ENCODE data around the gene UTS2B.
A peak's percentile ranks its signal among the peaks of the same experiment; 100 is the strongest.

The UTS2B gene

GRCh38 chr3:191329654-191330529, at the start of gene UTS2B:
UTS2B (minus strand) TSS chr3:191330526; CDS start chr3:191282189, 48,337 bp downstream.
- peak; percentile 24 for DNase-seq

GRCh38 chr3:191380001-191380400, 49.7 kb upstream of the UTS2B start:
- DNase-seq, result no peak

GRCh38 chr3:191379446-191379845, 49.1 kb upstream of the UTS2B start:
- DNase-seq, result no peak

GRCh38 chr3:191378142-191378812, 48.0 kb upstream of the UTS2B start:
- DNase-seq, result no peak

GRCh38 chr3:191376516-191377141, 46.3 kb upstream of the UTS2B start:
- DNase-seq, result no peak

- no peak for DNase-seq
Measured at GRCh38 chr3:191373327-191373726, 43.0 kb upstream of the UTS2B start.

GRCh38 chr3:191372122-191372521, 41.8 kb upstream of the UTS2B start:
- no peak for DNase-seq

- no peak for DNase-seq
Measured at GRCh38 chr3:191369616-191370010, 39.3 kb upstream of the UTS2B start.

- DNase-seq, result no peak
Measured at GRCh38 chr3:191368755-191369615, 38.7 kb upstream of the UTS2B start.

GRCh38 chr3:191366675-191367074, 36.3 kb upstream of the UTS2B start:
- no peak for DNase-seq

GRCh38 chr3:191363221-191363620, 32.9 kb upstream of the UTS2B start:
- DNase-seq, result no peak

- peak; percentile 14 for DNase-seq
Measured at GRCh38 chr3:191362524-191363090, 32.3 kb upstream of the UTS2B start.

- no peak for DNase-seq
Measured at GRCh38 chr3:191362037-191362436, 31.7 kb upstream of the UTS2B start.

- no peak for DNase-seq
Measured at GRCh38 chr3:191361456-191361855, 31.1 kb upstream of the UTS2B start.

GRCh38 chr3:191360620-191361019, 30.3 kb upstream of the UTS2B start:
- DNase-seq, result no peak

GRCh38 chr3:191358929-191359328, 28.6 kb upstream of the UTS2B start:
- no peak for DNase-seq

- no peak for DNase-seq
Measured at GRCh38 chr3:191357909-191358308, 27.6 kb upstream of the UTS2B start.

- no peak for DNase-seq
Measured at GRCh38 chr3:191356631-191357439, 26.5 kb upstream of the UTS2B start.

GRCh38 chr3:191355406-191355805, 25.1 kb upstream of the UTS2B start:
- DNase-seq, result no peak

GRCh38 chr3:191353022-191353777, 22.9 kb upstream of the UTS2B start:
- no peak for DNase-seq

GRCh38 chr3:191352014-191352413, 21.7 kb upstream of the UTS2B start:
- DNase-seq, result no peak
